GM23248 (cell line): ENCODE results near the gene DENND6A. TPM values are rescaled to one million over a fixed set of nuclear protein-coding genes. Genes with fewer than 3 reads are reported as not detected.
"Not testable (repeated sequence)": the region's sequence is repeated elsewhere in the genome, so short reads cannot be mapped to it uniquely, and the experiment has no call there.

ENCODE experiments used
- DNase-seq: peaks from one replicate; pipeline ENCODE4 v3.0.0-alpha.2; 2015
- H2AFZ ChIP-seq: fragments of 200-600 bp; sonication (generic); 2 replicates; pipeline ENCODE4 v1.6.1; 2016; ENCODE audit warnings: antibody characterized with exemption
- H3F3A ChIP-seq: fragments of 200-600 bp; sonication (generic); 2 replicates; pipeline ENCODE4 v1.6.1; 2016; ENCODE audit warnings: mild to moderate bottlenecking, antibody characterized with exemption, mixed run types; ENCODE audit not compliant: insufficient read depth
- H3K27ac ChIP-seq: fragments of 200-600 bp; sonication (generic); 2 replicates; pipeline ENCODE4 v1.5.1; 2016; ENCODE audit warnings: mild to moderate bottlenecking
- H3K27me3 ChIP-seq: fragments of 200-600 bp; sonication (generic); replicated peaks from 2 replicates; pipeline ENCODE4 v1.6.1; 2016; ENCODE audit warnings: mild to moderate bottlenecking; ENCODE audit not compliant: insufficient read depth
- H3K36me3 ChIP-seq: fragments of 200-600 bp; sonication (generic); 2 replicates; pipeline ENCODE4 v1.6.1; 2016; ENCODE audit warnings: low read depth, mild to moderate bottlenecking
- H3K4me1 ChIP-seq: fragments of 200-600 bp; sonication (generic); 2 replicates; pipeline ENCODE4 v1.6.1; 2016; ENCODE audit warnings: mild to moderate bottlenecking; ENCODE audit not compliant: insufficient read depth
- H3K4me2 ChIP-seq: fragments of 200-600 bp; sonication (generic); one replicate; pipeline ENCODE4 v1.6.1; 2016; ENCODE audit warnings: mild to moderate bottlenecking; ENCODE audit not compliant: unreplicated experiment
- H3K4me3 ChIP-seq: fragments of 200-600 bp; sonication (generic); 2 replicates; pipeline ENCODE4 v1.5.1; 2016; ENCODE audit warnings: mild to moderate bottlenecking
- H3K79me2 ChIP-seq: fragments of 200-600 bp; sonication (generic); 2 replicates; pipeline ENCODE4 v1.6.1; 2016; ENCODE audit warnings: mild to moderate bottlenecking; ENCODE audit not compliant: insufficient read depth
- H3K9ac ChIP-seq: fragments of 200-600 bp; sonication (generic); 2 replicates; pipeline ENCODE4 v1.6.1; 2016; ENCODE audit warnings: mild to moderate bottlenecking
- H3K9me2 ChIP-seq: fragments of 200-600 bp; sonication (generic); 2 replicates; pipeline ENCODE4 v1.6.1; 2016; ENCODE audit warnings: mixed run types, mild to moderate bottlenecking, moderate library complexity; ENCODE audit not compliant: insufficient read depth
- H3K9me3 ChIP-seq: fragments of 200-600 bp; sonication (generic); one replicate; pipeline ENCODE4 v1.6.1; 2017; ENCODE audit warnings: low read depth
- H4K20me1 ChIP-seq: fragments of 200-600 bp; sonication (generic); 2 replicates; pipeline ENCODE4 v1.6.0; 2016; ENCODE audit not compliant: insufficient read depth
- EZH2 ChIP-seq: fragments of 200-600 bp; sonication (generic); IDR thresholded peaks from 2 replicates; pipeline ENCODE4 v1.6.1; 2018; ENCODE audit warnings: antibody characterized with exemption, mild to moderate bottlenecking; ENCODE audit not compliant: insufficient read depth, poor library complexity, severe bottlenecking
- EZH2phosphoT487 ChIP-seq: fragments of 200-600 bp; sonication (generic); IDR thresholded peaks from 2 replicates; pipeline ENCODE4 v1.6.1; 2018; ENCODE audit warnings: antibody characterized with exemption, moderate library complexity, mild to moderate bottlenecking, low read depth; ENCODE audit not compliant: insufficient read depth
- WGBS, 2 experiments: methylation state at CpG; one replicate each; pipeline ENCODE4 v1.1.6; 2015 to 2017; ENCODE audit warnings: low lambda C conversion rate in 2 of 2, low coverage in 1 of 2; ENCODE audit errors: missing lambda C conversion rate in 2 of 2; 5-methylcytosine and 5-hydroxymethylcytosine counted together
- in situ Hi-C: fragments of 300-500 bp; cut with MboI; formaldehyde crosslinking; loops from 2 replicates; pipeline ENCODE4 v1.15.0; 2020
- polyA plus RNA-seq: library from polyadenylated mRNA; unstranded; fragments of >200 nt; fragmentation: Nextera tagmentation; extraction: Ambion mirVana; gene quantifications from 2 replicates; pipeline ENCODE4 v1.2.1, GENCODE V29; 2016
- total RNA-seq: library from RNA; depleted of rRNA; stranded (reverse); fragments of >200 nt; shearing (Covaris generic); gene quantifications from 2 replicates; pipeline ENCODE4 v1.2.3, GENCODE V29; 2014

Gene DENND6A
- total and polyA plus RNA-seq, 2 experiments from 2014 or later: 10.2 to 28.0 TPM

- Histone ChIP-seq H3F3A (peaks cover 19% of the 10 kb centered on the region; the same call in 1 of the 2 replicates), H3K4me2 (peak overlapping the region; percentile 67), H3K4me1 (peaks cover 18% of the 10 kb centered on the region), H3K36me3 (no peaks in the 10 kb centered on the region), H3K9me3 (no peaks in the 10 kb centered on the region), H3K9me2 (no peaks in the 10 kb centered on the region), H3K27me3 (no peaks in the 10 kb centered on the region), H3K4me3 (peak overlapping the region; percentile 46; the same call in 1 of the 2 replicates), H2AFZ (no peak overlapping the region), H4K20me1 (no peaks in the 10 kb centered on the region), H3K9ac (no peak overlapping the region), H3K27ac (peak overlapping the region; percentile 45; the same call in 1 of the 2 replicates), H3K79me2 (no peaks in the 10 kb centered on the region)
- in situ Hi-C loops: no loop called here
- 13 to 14% methylated on average over 3 of the region's 3 CpGs for WGBS, 2 experiments
- TF ChIP-seq EZH2phosphoT487: no peak
- TF ChIP-seq EZH2: no peak
- peak; percentile 95 for DNase-seq
Observed at GRCh38 chr3:57706462-57706861, 13.6 kb upstream of the DENND6A start.

GRCh38 chr3:57705351-57705750 is 12.5 kb upstream of the DENND6A start:
- H2AFZ ChIP-seq, H3K9me3 ChIP-seq, H3K79me2 ChIP-seq, H4K20me1 ChIP-seq, DNase-seq, H3K4me3 ChIP-seq, H3K4me2 ChIP-seq, H3K27me3 ChIP-seq, H3K27ac ChIP-seq, H3K9ac ChIP-seq, H3K9me2 ChIP-seq, H3K36me3 ChIP-seq, in situ Hi-C loops: not testable (repeated sequence)
- H3F3A ChIP-seq: peaks cover 19% of the 10 kb centered on the region; the same call in 1 of the 2 replicates
- 97 to 98% methylated on average over 3 of the region's 3 CpGs for WGBS, 2 experiments
- H3K4me1 ChIP-seq: peaks cover 18% of the 10 kb centered on the region

GRCh38 chr3:57701781-57702180 is 8.9 kb upstream of the DENND6A start:
- H3F3A ChIP-seq: peaks cover 13% of the 10 kb centered on the region; the same call in 1 of the 2 replicates
- no peaks in the 10 kb centered on the region for H3K27me3 ChIP-seq
- peaks cover 9% of the 10 kb centered on the region for H3K4me1 ChIP-seq
- no peaks in the 10 kb centered on the region for H3K36me3 ChIP-seq
- H3K27ac ChIP-seq: no peak overlapping the region
- no peaks in the 10 kb centered on the region for H3K9me2 ChIP-seq
- 79 to 82% methylated on average over 5 to 6 of the region's 6 CpGs for WGBS, 2 experiments
- H4K20me1 ChIP-seq: no peaks in the 10 kb centered on the region
- in situ Hi-C loops: no loop called here
- no peak overlapping the region for H2AFZ ChIP-seq
- H3K9ac ChIP-seq: no peak overlapping the region
- no peak for DNase-seq
- TF ChIP-seq EZH2 (no peak), EZH2phosphoT487 (no peak)
- no peak overlapping the region for H3K4me2 ChIP-seq
- H3K9me3 ChIP-seq: no peaks in the 10 kb centered on the region
- H3K79me2 ChIP-seq: no peaks in the 10 kb centered on the region
- no peak overlapping the region for H3K4me3 ChIP-seq

GRCh38 chr3:57700737-57701136 is 7.9 kb upstream of the DENND6A start:
- no peaks in the 10 kb centered on the region for H3K36me3 ChIP-seq
- DNase-seq: no peak

GRCh38 chr3:57699591-57699990 is 6.7 kb upstream of the DENND6A start:
- Histone ChIP-seq H3K4me2 (no peak overlapping the region), H3K27ac (no peak overlapping the region), H3K27me3 (no peaks in the 10 kb centered on the region), H3F3A (peaks cover 10% of the 10 kb centered on the region; the same call in 1 of the 2 replicates), H3K4me3 (no peak overlapping the region), H4K20me1 (no peaks in the 10 kb centered on the region), H3K9me3 (no peaks in the 10 kb centered on the region), H3K9ac (no peak overlapping the region), H3K4me1 (peaks cover 5% of the 10 kb centered on the region; the same call in 1 of the 2 replicates), H2AFZ (no peak overlapping the region), H3K79me2 (no peaks in the 10 kb centered on the region), H3K9me2 (no peaks in the 10 kb centered on the region), H3K36me3 (no peaks in the 10 kb centered on the region)
- 96 to 98% methylated on average over 2 of the region's 2 CpGs for WGBS, 2 experiments
- in situ Hi-C loops: no loop called here
- TF ChIP-seq EZH2phosphoT487 (no peak), EZH2 (no peak)
- DNase-seq: no peak

More at GRCh38 chr3:57700737-57701136, 7.9 kb upstream of the DENND6A start:
- in situ Hi-C loops: no loop called here
- WGBS, 2 experiments: 82% methylated on average over 9 of the region's 9 CpGs
- no peak for TF ChIP-seq EZH2phosphoT487
- TF ChIP-seq EZH2: no peak
- no peak overlapping the region for H3K4me3 ChIP-seq
- no peak overlapping the region for H3K27ac ChIP-seq
- no peaks in the 10 kb centered on the region for H3K79me2 ChIP-seq
- no peak overlapping the region for H2AFZ ChIP-seq
- H3K27me3 ChIP-seq: no peaks in the 10 kb centered on the region
- peaks cover 5% of the 10 kb centered on the region; the same call in 1 of the 2 replicates for H3K4me1 ChIP-seq
- no peaks in the 10 kb centered on the region for H3K9me2 ChIP-seq
- H3F3A ChIP-seq: peaks cover 10% of the 10 kb centered on the region; the same call in 1 of the 2 replicates
- no peaks in the 10 kb centered on the region for H4K20me1 ChIP-seq
- H3K4me2 ChIP-seq: no peak overlapping the region
- H3K9ac ChIP-seq: no peak overlapping the region
- no peaks in the 10 kb centered on the region for H3K9me3 ChIP-seq
